Stimulated activated CD8-positive, alpha-beta memory T cell treated with anti-CD3 and anti-CD28 coated beads, Interleukin-4, amount 100 ng/mL, for 4 hours (primary cell): Measurements from ENCODE around the gene DUSP9.

ENCODE experiments used
- DNase-seq, 2 donors: peaks; one replicate each; pipeline ENCODE4 v3.0.0-alpha.2; 2020; ENCODE audit warnings: low read depth in 2 of 2, low spot score in 1 of 2

The DUSP9 gene

DNA sequence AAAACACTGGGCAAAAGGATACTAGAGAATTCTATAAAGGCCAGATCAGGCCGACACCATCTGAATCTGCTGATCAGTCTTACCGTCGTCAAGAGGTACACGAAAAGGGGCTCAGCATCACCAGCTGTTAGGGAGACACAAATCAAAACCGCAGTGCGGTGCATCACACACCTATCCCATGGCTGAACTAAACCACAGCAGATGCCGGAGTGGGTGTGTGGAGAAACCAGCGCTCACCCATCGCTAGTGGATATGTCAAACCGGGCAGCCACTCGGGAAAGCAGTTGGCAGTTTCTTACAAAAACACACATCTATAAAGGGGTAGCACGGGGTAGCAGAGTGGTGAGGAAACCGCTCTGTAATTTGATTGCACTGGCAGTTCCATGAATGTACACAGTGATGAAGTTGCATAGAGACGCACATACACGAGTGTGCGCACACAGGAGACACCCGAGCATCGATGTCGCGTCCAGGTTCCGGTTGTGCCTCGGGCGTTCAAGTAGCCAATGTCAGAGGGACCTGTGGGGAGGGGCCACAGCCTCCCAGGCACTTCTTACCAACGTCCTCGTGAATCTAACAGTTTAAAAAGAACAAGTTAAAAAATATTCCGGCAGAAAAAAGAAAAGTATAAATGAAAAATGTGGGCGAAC, 24.9 kb upstream of the DUSP9 start:
- no peak for DNase-seq

DNA sequence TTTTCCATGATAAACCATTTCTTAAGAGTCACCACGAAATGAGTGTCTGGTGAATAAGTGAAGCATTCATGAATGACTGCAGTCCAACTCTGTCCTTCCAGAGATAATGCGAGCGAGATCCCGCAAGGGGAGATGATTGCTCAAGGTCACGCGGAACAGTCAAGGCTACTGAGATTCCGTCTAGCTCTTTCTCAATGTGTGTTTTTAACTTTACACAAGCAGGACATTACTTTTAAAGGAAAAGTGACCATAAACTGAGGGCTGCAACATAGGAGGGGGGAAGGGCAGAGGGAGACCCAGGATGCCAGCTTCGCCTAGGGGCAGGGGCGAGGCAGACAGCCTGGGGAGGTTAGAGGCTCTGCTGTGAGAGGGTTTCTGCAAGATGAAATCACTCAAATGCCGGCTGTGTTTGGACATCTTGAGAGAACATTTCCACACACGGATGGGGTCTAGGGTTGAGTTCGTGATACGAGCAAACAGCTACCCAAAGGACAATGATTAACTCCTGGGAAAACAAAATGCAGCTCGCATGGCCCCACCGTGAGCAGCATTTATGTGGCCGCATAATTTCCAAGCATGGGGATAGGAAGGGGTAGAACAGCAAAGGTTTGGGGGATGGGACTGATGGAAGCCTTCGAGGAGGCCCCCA, 24.2 kb upstream of the DUSP9 start:
- DNase-seq = no peak

DNA sequence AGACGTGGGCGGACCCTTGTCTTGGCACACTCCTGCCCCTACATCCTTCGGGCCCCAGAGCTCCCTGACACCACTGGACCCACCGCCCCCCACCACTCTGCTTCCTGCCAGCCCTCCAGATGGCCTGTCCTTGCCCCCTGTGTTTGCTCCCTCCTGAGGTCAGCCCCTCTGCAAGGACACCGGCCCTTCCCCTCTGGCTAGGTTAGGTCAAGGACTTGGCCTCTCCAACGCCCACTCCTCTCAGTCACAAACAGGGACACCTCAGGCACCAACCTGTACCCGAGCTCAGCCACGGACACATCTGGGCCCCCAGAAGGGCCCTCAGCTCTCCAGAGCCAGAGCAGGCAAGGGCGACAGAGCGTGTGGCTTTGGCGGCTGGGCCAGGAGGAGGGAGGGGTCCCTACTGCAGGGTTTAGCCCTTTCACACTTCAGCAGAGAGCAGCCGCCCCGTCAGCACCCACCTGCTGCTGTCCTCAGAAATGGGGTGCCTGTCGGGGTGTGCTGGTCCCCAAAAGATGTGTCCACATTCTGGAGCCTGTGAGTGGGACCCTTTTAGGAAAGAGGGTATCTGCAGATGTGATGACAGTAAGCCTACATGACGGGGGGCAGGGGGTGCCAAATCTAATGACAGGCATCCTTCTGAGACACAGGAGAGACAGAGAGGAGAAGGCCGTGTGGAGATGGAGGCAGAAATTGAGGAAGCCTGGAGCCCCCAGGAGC, 23.5 kb upstream of the DUSP9 start:
- no peak for DNase-seq

DNA sequence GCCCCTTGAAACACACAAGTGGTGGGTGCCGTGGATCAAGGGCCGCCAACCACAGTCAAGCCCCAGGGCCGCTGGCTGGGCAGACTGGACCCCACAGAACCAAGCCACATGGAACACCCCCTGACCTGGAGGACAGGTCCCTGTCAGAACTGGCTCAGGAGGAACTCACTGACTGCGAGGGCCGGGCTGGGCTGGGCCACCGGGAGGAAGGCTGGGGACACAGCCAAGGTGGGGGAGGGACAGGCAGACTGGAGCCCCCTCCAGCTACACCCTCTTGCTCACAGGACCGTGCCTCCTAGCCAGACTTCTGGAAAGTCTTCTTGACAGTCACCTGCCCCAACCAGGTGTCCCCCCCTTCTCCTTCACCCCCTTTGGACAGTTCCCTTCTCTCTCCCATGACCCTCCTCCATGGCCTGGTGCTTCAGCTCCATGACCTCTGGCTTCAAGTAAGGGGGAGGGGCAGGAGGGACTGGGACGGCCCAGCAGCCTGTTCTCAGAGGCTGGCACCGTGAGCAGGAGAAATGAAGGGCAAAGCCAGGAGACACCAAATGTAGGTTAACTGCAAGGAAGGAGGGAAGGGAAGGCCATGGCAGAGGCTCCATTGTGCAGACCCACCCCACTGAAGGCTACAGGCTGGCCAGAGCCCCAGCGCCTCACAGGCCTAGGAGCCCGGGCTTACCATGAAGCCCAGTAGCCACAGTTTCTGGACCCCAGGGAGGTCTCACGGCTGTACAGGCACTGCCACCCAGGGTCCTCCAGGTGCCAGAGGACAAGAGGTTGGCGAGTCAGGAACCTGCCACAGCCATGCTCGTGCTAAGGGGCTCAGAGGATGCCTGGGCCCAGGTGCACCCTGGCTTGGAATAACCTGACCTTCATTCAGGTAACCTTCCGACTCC, 22.6 kb upstream of the DUSP9 start:
- no peak for DNase-seq

DNA sequence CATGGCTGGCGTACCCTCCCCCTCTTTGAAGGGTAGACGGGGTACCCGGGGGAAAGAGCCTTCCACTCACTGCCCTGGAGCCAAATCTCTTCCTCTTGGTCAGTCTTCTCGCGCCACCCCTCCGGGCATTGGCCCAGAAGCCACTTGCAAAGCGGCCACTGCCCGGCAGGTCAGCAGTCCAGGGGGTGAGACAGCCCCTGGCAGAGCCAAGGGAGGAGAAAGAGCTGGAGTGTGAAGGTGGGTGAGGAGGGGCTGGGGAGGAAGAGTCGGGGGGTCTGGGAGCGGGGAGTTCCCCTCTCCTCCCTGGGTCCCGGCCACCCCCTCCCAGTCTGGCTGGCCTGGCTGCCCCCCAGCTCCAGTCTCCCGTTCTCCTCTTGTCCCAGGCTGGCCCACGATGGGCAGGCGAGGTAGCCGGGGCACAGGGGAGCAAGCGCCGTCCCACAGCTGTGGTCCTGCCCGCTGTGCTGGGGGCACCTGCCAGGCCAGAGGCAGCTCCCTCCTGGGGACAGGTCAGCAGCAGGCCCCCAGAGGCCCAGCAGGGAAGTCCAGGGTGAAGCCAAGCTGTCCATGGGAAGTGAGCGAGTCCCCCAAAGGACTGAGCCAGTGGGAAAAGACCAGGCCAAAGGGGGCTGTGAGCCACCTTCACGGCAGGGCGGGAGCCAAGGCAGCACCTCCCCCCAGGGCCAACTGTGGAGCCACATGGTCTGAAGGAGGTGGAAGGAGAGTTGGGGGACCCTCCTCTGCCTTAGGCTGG, 21.6 kb upstream of the DUSP9 start:
- no peak for DNase-seq

DNA sequence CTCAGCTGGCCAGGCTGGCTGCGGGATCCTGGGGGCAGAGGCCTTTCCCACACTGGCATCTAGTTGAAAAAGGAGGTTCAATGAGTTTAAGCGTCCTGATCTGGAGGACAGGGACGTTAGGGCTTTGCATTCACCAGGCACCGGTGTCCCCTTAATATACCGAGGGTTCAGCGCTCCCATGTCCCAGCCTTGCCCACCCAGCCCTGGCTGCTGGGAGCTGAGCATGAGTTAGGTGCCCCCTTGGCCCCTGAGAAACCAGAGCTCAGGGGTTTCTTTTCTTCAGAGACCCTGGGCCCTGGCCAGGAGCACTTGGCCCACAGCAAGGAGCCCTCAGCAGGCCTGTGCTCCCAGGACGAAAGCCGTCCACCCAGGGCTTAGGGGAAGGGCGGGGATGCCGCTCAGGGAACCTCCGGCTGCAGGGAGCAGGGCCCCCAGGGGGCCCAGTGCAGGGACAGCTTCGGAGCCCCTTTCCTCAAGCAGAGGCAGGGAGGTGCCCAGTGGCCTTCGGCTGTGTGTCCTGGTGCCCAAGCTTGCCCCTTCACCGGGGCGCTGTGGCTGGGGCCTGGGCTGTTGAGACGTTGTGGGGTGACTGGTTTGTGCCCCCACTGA, 20.9 kb upstream of the DUSP9 start:
- no peak for DNase-seq

DNA sequence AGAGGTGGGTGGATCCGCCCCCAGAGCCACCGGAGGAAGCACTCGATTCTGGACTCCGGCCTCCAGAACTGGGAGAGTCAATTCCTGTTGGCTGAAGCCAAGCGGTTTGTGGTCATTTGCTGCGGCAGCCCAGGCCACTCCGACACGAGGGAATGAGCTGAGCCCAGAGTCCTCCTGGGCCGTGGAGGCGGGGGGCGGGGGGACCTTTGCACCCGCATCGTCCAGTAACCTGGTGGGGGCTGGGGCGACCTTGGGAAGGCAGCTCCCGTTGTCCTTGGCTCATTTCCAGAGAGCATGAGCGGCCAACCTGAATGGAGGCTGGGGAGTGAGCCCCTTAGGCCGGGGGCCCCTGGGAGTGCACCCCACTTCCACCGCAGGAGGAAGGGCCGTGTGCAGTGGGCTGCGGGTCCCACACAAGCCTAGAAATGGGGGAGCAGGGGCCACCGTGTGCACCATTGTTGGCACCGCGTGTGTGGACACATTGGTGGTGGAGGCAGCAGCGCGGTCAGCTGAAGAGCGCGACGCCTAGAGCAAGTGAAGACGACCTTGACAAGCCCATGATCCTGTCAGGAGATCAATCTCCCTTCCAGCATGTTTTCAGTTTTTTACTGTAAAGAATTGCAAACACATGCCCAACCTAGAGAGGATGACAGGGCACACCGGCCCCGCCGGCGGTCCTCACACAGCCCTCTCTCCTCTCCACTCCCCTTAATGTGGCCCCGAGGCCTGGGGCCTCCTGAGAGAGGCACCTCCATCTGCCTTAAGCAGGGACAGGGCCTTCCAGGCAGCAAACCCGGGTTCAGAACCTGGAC, 19.9 kb upstream of the DUSP9 start:
- DNase-seq = no peak

DNA sequence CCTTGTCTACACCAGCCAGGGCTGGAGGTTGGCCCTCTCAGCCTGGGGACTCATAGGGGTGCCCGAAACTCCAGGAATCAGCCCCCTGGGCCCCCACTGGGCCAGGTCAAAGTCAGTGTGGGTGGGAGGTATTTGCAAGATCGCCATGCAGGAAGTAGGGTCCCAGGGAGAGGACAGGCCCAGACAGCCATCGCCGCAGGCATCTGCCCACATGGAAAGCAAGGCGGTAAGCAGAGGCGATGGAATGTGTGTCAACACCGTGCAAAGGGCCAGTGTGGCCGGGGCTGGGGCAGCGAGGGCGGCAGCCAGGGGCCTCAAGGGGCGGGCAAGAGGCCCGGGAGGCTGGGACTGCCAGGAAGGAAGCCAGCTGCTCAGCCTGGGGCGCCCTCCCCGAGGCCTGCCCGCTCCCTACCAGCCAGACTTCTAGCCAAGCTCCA, 19.3 kb upstream of the DUSP9 start:
- no peak for DNase-seq

DNA sequence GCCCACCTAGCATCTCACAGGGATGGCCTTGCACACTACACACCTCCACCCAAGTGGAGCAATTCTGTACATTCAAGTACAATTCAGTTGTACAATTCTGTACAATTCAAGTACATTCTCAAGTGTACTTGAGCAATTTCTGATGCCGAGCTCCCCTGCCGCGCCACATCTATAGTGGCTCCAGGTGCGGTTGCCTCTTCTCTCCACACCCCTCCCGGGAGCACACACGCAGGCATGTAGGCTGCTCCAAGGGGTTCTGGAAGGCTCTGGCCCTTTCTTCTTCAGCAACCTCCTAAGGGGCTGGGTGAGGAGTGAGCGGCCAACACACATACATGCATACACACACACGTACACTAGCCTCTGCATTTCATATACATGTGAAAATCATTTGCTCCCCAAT, 18.9 kb upstream of the DUSP9 start:
- DNase-seq = no peak

DNA sequence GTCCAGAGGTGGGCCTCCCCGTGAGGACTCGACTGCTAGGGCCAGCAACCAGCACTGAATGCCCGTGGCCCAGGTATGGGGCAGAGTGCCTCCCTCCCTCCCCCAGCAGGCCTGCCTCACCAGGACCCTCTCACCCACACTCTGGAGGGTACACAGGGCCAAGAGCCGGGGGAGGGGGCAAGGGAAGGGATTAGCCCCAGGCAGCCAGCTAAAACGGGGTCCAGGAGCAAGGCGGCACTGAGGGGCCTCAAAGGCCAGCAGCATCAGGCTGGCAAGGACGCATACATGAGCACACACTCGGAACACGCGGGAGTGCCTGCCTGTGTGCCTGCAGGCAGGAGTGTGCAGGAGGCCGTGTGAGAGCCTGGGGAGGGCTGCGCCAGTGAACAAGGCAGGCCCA, 18.3 kb upstream of the DUSP9 start:
- DNase-seq = no peak

DNA sequence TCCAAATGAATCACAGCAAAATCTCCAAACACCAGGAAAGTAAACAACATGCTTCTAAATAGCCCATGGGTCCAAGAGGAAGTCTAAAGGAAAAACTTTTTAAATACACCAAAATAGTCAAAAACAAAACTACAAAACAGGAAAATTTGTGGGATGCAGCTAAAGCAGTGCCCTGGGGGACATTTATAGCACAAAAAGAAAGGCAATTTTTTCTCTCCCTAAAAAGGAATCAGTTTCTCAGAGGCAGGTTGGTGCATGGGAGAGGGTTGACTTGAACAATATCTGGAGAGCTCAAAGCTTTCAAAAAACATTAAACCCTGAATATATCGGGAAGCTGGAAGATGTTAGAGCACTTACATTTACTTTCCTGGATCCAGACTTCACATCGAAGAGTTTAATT, 15.7 kb upstream of the DUSP9 start:
- DNase-seq = no peak

DNA sequence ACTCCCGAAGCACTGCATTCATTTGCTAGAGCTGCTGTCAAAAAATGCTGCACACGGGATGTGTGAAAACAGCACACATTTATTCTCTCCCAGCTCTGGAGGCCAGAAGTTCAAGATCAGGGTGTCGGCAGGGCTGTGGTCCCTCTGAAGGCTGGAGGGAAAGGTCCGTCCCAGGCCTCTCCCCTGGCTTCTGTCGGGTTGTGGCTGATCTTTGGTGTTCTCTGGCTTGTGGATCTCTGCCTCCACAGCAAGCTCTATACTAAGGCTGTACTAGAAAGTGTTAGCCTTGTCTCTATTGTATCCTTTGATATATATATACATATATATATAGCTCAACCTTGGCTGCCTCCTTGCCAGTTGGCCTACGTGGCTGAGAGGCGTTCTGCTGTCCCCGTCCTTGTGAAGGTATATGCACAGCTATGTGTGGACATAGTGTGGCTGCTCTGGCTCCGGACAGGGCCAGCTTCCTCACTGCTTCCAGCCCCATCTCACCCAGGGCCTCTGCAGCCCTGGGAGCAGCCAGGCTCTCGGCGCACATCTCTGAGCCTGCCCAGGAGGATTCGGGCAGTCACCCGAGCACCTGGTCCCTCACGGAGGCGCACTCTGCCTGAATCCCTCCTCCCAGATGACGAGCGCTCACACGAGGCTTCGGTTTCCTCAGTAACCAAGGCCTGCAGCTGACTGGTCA, 15.0 kb upstream of the DUSP9 start:
- DNase-seq = no peak

DNA sequence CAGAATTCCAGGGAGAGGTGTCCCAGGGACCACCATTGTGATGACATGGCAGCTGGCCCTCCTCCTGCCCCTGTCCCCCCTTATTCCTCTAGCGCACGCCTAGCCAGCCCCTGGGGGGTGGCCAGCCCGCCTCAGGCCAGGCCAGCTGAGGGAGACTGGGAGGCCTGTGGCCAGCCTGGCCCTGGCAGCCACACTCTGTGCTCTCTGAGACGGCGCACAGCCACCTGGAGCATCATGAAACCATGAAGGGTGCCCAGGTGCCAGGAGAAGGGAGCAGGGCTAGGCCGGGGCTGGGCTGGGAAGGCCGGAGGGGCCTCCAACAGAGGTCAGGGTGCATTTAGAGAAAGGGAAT, 14.4 kb upstream of the DUSP9 start:
- no peak for DNase-seq

DNA sequence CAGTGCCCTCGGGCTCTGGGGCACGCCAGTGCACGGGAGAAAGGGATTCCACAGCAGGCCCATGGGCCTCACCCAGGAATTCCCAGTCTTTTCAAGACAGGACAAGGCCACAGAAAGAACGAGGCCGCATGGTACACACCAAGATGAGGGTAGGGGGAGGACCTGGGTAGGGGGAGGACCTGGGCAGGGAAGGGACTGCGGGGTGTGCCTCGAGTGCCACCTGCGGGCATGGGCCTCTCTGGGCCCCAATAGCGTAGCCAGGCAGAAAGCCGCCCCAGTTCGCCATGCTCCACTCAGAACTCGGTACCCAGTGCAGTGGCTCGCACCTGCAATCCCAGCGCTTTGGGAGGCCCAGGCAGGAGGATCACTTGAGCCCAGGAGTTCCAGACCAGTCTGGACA, 14.0 kb upstream of the DUSP9 start:
- no peak for DNase-seq

DNA sequence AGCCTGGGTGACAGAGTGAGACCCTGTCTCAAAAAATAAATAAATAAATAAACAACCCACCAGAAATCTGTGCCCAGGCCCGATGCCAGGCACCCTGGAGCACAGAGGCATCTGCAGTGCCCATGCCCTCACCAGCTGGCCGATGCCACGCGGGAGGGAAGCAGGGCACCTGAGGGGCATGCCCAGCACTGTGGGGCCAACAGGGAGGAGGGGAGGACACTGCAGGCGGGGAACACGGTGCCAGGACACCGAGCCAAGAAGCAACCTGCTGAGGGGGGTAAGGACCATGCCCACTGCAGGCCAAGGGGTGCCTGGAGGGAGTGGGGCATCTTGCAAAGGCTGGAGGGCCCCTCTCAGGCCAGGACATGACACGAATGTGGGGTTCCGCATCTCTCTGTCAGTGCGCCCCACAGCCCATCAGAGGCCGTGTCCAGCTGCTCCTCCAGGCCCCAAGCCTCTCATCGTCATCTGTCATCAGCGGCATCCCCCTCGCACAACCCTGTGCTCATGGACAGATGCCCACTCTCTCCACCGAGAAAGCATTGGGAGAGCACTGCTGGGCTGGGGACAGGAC, 13.3 kb upstream of the DUSP9 start:
- DNase-seq = no peak

DNA sequence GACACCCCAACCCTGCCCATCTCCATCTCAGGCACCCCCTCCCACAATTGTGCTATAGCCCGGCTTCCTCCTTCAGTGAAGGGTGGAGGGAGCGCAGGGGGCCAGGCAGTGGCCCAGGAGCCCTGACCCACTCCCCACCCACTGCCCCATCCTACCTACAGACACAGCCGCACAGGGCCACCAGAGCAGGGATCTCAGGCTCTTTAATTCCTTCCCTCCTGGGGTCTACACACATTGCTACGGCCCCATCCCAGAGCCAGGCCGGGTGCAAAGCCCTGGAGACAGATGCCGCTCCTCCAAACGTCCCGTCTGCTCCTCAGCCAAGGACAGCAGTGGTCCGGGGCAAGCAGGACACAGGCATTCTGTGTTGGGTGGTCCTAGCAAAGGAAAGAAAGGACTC, 12.8 kb upstream of the DUSP9 start:
- DNase-seq = no peak

DNA sequence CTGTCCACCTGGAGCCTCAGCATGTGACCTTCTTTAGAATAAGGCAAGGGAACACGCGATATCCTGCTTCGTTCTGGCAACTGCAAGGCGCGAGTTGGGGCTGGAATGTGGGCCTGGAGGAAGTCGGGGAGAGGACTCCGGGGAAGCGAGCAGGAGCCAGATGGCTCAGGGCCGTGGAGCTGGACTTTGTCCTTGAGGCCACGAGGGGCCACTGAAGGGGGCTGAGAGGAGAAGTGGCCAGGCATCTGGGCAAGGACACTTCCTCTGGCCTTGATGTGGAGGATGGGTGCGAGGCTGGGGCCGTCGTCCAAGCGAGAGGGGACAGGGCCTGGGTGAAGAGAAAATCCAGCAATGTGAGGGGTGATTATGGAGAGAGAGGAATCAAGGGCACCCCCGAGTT, 12.2 kb upstream of the DUSP9 start:
- no peak for DNase-seq

DNA sequence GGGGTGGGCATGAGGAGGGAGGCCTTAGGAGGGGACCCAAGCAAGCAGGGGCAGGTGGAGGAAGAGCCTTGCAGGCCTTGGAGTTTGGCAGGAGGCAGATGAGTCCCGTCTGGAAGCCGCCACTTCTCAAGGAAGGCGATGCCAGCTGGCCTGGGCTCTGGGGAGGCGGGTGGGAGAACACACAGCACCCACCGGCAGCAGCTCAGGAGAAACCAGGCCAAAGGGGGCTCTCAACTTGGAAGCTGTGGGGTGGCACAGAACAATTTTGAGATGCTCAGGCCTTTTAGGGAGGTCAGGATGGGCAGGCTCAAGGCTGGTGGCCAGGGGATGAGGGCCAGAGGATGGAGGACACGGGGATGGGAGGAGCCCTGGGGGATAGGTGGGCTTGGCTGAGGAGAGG, 11.6 kb upstream of the DUSP9 start:
- DNase-seq = no peak
